Nephron (organoid): ENCODE data around the gene CDH23.

Source experiments
- H3K27ac Mint-ChIP-seq, 3 experiments: 2 replicates each; pipeline ENCODE4 v1.8.0; 2020; ENCODE audit warnings: mixed read lengths in 3 of 3, mild to moderate bottlenecking in 2 of 3, moderate library complexity in 1 of 3
- H3K27me3 Mint-ChIP-seq: 2 replicates; pipeline ENCODE4 v1.8.0; 2021; ENCODE audit warnings: low read depth, mild to moderate bottlenecking, moderate library complexity, mixed read lengths
- H3K36me3 Mint-ChIP-seq: 2 replicates; pipeline ENCODE4 v1.8.0; 2020; ENCODE audit warnings: low read depth, mixed read lengths
- H3K4me1 Mint-ChIP-seq: 2 replicates; pipeline ENCODE4 v1.8.0; 2020; ENCODE audit warnings: mixed read lengths
- H3K4me3 Mint-ChIP-seq, 3 experiments: 2 replicates each; pipeline ENCODE4 v1.8.0; 2020; ENCODE audit warnings: mild to moderate bottlenecking in 3 of 3, mixed read lengths in 3 of 3, moderate library complexity in 2 of 3
- H3K9me3 Mint-ChIP-seq: 2 replicates; pipeline ENCODE4 v1.8.0; 2020; ENCODE audit warnings: mixed read lengths
- TF ChIP-seq, protein P1 (sequence below), 3 experiments: fragments of 200-600 bp; sonication (generic); IDR thresholded peaks; one replicate each; pipeline ENCODE4 v1.5.0; 2021; ENCODE audit warnings: antibody characterized with exemption in 3 of 3; ENCODE audit not compliant: unreplicated experiment in 3 of 3

The CDH23 gene

DNA sequence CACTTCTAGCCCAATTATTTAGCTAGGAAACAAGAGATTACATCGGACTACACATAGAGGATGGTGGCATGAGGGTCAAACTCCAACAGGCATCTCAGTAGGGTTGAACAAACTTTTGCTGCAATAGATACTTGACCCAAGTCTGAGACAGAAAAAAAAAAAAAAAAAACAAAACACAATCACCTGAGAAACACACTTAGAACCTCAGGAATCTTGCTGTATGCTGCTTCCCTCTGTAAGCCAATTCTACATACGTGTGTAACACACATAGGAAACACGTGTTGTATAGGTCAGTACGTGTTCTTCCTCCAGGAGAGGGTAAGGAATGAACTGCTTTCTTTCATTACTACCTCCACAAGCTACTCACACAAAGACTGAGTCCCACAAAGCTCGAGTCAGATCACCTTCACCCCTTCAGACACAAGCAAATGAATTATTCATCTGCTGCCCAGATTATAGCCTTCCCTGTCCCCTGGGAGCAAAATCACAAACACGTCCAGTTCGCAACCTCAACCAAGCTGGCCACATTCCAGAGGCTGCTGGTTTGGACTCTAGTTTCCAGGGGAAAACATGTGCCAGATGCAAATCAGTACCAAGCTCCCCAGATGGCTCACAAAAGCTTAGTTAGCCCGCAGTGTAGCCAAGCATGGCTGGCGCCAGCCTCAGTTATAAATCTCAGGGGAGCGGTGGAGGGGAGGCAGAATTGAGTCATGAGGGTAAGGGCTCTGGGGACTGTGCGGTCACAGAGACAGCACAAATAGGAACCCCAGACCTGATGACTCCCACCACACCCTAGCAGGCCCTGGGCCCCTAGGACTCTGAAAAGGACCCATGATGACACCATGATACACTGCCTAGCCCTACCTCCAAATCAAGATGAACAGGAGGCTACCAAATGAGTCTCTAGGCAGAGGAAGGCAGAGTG, 439.2 kb downstream of the CDH23 start:
- Mint-ChIP-seq H3K4me1 (peaks cover 52% of the 10 kb centered on the region), H3K9me3 (no peaks in the 10 kb centered on the region), H3K27ac (peak overlapping the region; percentile 44 to 94 (median 53)), H3K4me3 (peak overlapping the region in 1 of 3 experiments; percentile 18), H3K36me3 (peaks cover 17% of the 10 kb centered on the region), H3K27me3 (no peaks in the 10 kb centered on the region)
- TF ChIP-seq, protein P1, sequence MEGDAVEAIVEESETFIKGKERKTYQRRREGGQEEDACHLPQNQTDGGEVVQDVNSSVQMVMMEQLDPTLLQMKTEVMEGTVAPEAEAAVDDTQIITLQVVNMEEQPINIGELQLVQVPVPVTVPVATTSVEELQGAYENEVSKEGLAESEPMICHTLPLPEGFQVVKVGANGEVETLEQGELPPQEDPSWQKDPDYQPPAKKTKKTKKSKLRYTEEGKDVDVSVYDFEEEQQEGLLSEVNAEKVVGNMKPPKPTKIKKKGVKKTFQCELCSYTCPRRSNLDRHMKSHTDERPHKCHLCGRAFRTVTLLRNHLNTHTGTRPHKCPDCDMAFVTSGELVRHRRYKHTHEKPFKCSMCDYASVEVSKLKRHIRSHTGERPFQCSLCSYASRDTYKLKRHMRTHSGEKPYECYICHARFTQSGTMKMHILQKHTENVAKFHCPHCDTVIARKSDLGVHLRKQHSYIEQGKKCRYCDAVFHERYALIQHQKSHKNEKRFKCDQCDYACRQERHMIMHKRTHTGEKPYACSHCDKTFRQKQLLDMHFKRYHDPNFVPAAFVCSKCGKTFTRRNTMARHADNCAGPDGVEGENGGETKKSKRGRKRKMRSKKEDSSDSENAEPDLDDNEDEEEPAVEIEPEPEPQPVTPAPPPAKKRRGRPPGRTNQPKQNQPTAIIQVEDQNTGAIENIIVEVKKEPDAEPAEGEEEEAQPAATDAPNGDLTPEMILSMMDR (IDR thresholded peaks at IDR 0.05; ENCODE audit: unreplicated experiment in 3 of 3), result no peak

DNA sequence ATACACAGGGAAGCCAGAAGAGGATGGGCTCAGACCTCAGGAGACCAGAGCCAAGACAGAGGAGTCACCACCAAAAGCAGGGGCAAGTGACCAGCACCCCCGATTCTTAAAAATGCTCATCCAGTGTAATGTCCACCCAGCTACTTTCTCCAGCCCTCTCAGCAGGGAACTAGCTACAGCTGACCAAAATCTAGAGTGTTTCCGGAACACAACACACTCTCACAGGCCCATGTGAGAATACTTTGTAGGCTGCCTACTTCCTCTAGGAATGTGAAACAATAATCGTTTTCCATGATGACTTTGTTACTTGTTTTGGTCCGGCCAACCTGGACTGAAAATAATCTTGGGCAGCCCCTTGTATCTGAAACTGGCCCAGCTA, 439.9 kb downstream of the CDH23 start:
- Mint-ChIP-seq H3K27ac (peak overlapping the region; percentile 44 to 94 (median 53)), H3K36me3 (peaks cover 11% of the 10 kb centered on the region), H3K9me3 (no peaks in the 10 kb centered on the region), H3K27me3 (no peaks in the 10 kb centered on the region), H3K4me1 (peaks cover 52% of the 10 kb centered on the region), H3K4me3 (peak overlapping the region in 1 of 3 experiments; percentile 18)
- TF ChIP-seq, protein P1 (IDR thresholded peaks at IDR 0.05; ENCODE audit: unreplicated experiment in 3 of 3), result no peak

DNA sequence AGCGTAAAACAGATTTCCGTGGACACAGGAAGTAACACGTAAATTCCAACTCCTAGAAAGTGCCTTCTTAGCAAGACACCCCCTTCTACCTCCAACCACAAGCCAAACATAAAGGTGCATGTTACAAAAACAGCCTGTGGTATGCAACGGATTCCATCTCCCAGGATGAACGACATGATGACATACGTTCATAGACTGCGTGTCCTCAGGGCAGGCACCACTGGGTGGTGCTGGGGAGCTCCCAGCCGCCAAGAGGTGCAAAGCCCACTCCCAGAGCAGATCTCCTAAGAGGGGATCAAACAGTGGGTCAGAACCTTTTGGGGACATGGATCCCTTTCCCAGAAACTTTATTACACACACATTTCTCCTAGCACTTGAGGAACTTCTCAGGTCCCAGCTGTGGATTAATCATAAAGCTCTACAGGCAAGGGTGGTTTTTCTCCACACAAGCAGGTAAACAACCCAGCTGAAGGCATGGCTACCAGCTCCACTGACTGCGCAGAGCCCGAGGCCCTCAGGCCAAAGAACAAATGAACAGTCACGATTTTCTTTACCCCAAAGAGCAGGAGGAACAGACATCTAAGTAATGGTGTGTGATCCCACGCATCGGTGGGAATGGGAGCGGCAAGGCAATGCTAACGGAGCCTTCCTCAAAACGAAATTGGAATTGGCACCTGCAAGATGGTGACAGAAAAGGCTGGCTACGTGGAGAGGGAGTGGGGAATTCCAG, 440.5 kb downstream of the CDH23 start:
- Mint-ChIP-seq H3K36me3 (peaks cover 6% of the 10 kb centered on the region), H3K27ac (peak overlapping the region; percentile 44 to 94 (median 53)), H3K4me3 (no peak overlapping the region), H3K4me1 (peaks cover 52% of the 10 kb centered on the region), H3K9me3 (no peaks in the 10 kb centered on the region), H3K27me3 (no peaks in the 10 kb centered on the region)
- TF ChIP-seq, protein P1 (IDR thresholded peaks at IDR 0.05; ENCODE audit: unreplicated experiment in 3 of 3), result peak in 2 of 3 experiments; percentile 30 to 43

DNA sequence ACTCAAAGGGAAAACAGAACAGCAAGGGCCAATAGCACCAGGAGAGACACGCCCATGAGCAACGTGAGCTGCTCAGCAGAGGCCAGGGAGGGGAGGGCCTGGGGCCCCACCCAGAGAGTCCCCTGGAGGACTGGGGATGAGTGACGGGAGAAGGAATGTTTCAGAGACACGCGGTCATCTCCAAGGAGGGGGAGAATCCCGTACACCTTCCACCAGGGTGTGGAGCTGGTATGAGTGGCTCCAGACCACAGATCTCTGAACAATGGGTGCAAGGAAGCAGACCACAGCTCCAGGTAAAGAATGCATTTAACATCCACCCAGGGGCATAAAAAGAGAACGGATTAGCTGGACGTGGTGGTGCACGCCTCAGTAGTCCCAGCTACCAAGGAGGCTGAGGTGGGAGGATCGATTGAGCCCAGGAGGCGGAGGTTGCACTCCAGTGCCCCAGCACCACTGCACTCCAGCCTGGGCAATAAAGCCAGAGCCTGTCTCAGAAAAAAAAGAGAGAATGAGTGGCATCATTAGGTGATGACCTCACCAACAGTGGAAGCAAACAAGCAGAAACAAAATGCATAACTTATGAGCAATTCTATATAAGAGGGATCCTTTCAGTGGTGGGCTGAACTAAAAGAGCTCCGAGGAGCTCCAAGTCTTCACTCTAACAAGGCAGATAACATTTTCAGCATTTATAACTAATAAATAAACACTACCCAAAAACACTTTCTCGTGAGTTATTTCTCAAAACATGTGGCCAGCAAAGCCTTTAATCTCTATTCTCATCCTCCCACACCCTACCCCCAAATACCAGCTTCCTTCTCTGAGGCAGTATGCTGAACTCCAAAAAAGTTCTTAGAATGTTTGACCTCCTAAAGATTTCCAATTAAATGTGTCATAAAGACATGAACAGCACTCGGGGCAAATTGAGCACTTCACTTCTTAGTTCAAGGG, 441.8 kb downstream of the CDH23 start:
- H3K4me3 Mint-ChIP-seq, result peak overlapping the region in 1 of 3 experiments; percentile 29
- H3K27me3 Mint-ChIP-seq, result no peaks in the 10 kb centered on the region
- H3K27ac Mint-ChIP-seq, result peak overlapping the region; percentile 53 to 94 (median 60)
- peaks cover 6% of the 10 kb centered on the region for H3K36me3 Mint-ChIP-seq
- no peaks in the 10 kb centered on the region for H3K9me3 Mint-ChIP-seq
- H3K4me1 Mint-ChIP-seq, result peaks cover 52% of the 10 kb centered on the region
- TF ChIP-seq, protein P1 (IDR thresholded peaks at IDR 0.05; ENCODE audit: unreplicated experiment in 3 of 3), result no peak

DNA sequence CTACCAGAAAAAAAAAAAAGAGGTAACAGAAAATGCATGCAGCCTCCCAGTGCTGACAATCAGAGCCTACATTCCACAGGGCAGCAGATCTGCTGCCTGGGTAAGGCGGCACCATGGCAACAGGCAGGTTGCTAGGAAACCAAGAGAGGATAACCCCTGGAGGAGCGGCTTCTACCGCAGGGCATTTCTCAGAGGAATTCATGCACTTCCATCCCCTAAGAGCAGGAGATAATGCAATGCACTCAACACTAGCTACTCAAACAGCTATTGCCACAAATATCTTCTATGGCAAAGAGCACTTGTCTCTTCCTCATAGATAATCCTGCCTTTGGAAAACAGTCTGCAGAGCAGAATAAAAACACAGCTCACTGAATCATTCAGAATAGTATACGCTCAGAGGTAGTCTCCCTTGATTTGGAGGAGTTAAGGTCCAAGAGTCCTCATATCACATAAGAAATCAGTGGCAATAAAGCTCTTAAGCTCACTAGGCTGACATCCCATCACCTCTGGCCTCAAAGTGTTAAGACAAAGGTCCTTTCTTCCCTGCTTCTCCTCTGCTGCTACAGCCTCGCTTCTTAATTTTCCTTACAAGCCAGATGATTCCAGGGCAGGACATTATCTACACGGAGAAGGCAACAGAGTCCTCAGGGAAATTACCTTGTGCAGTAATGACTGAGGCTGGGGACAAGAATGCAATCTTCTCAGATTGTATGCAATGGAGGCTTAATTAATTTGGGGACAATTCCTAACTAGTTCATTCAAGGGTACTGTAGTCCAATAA, 443.6 kb downstream of the CDH23 start:
- H3K27ac Mint-ChIP-seq, result peak overlapping the region; percentile 66 to 91 (median 83)
- no peaks in the 10 kb centered on the region for H3K9me3 Mint-ChIP-seq
- H3K36me3 Mint-ChIP-seq, result peaks cover 10% of the 10 kb centered on the region
- TF ChIP-seq, protein P1 (IDR thresholded peaks at IDR 0.05; ENCODE audit: unreplicated experiment in 3 of 3), result no peak
- peak overlapping the region in 1 of 3 experiments; percentile 11 for H3K4me3 Mint-ChIP-seq
- H3K4me1 Mint-ChIP-seq, result peaks cover 48% of the 10 kb centered on the region
- H3K27me3 Mint-ChIP-seq, result no peaks in the 10 kb centered on the region
